Natural killer cell treated with Interleukin-12 subunit alpha and Interleukin-12 subunit beta and Interleukin-15 and Interleukin-18, amount 100 ng/mL, for 72 hours (primary cell): ENCODE results near the gene SLC5A12. TPM values are rescaled to one million over a fixed set of nuclear protein-coding genes. Genes with fewer than 3 reads are reported as not detected.
"Not testable (repeated sequence)": the region's sequence is repeated elsewhere in the genome, so short reads cannot be mapped to it uniquely, and the experiment has no call there.

ENCODE experiments used
- ATAC-seq, 2 donors: fragments of 150-1000 bp; cut with Tn5 transposase in 1 of 2; sonication (Bioruptor Pico), chemical (Tn5 transposase) in 1 of 2; 2 replicates each; pipeline ENCODE4 v1.10.0; 2021
- DNase-seq: peaks from one replicate; pipeline ENCODE4 v3.0.0; 2022; ENCODE audit warnings: low spot score
- H3K27ac Mint-ChIP-seq, 2 donors: 1 replicate in 1 of 2; 2 replicates in 1 of 2; pipeline ENCODE4 v1.8.0; 2022; ENCODE audit warnings: mixed read lengths in 2 of 2, mild to moderate bottlenecking in 1 of 2, moderate library complexity in 1 of 2
- H3K27me3 Mint-ChIP-seq, 2 donors: 1 replicate in 1 of 2; 2 replicates in 1 of 2; pipeline ENCODE4 v1.8.0; 2022; ENCODE audit warnings: mixed read lengths in 2 of 2
- H3K36me3 Mint-ChIP-seq: one replicate; pipeline ENCODE4 v1.8.0; 2022; ENCODE audit warnings: mixed read lengths
- H3K4me1 Mint-ChIP-seq, 2 donors: 1 replicate in 1 of 2; 2 replicates in 1 of 2; pipeline ENCODE4 v1.8.0; 2022; ENCODE audit warnings: low read depth in 2 of 2, mixed read lengths in 2 of 2, mild to moderate bottlenecking in 1 of 2
- H3K4me3 Mint-ChIP-seq: one replicate; pipeline ENCODE4 v1.8.0; 2022; ENCODE audit warnings: mixed read lengths
- H3K9me3 Mint-ChIP-seq: 2 replicates; pipeline ENCODE4 v1.8.0; 2022; ENCODE audit warnings: mixed read lengths
- total RNA-seq, 2 donors: library from RNA; stranded (reverse); gene quantifications; one replicate each; pipeline ENCODE4 v1.2.3, GENCODE V29; 2022

The SLC5A12 gene
- total RNA-seq, 2 donors from 2014 or later: not detected

DNA sequence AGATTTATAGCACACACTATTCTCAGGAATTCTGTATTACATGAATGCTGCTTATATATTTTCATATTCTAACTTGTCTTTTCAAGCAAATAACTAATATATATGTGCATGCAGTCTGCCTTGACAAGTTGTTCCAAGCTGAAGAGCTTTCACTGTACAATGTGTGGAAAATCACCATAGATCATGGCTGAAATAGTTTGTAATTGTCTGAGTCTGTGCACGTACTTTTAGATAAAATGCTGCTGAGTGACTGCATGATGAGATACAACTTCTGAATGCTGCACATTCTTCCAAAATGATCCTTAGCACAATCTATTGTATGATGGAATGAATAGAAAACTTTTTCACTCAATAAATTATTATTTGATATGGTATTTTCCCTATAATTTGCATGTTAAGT lies 58.9 kb downstream of the SLC5A12 start:
- Mint-ChIP-seq H3K27me3 (no peaks in the 10 kb centered on the region), H3K36me3 (no peaks in the 10 kb centered on the region), H3K4me3 (no peak overlapping the region), H3K9me3 (peaks cover 4% of the 10 kb centered on the region), H3K4me1 (no peaks in the 10 kb centered on the region), H3K27ac (no peak overlapping the region)
- ATAC-seq: no peak
- DNase-seq: no peak

DNA sequence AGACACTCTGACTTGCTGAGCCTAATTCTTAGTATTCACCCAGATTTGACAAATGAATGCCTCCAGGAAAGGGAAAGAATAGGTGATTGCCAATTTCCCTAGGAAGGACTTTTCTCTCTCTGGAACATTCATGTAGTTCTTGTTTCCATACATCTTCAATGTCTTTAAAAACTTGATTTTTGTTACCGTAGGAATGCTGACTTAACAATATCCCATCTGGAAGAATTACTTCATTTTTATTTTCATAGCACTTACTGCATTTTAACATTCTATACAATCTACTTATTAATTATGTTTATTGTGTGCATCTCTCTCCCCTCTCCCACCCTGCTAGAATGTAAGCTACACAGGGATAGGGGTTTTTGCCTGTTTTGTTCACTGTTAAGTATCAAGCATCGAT lies 66.6 kb downstream of the SLC5A12 start:
- ATAC-seq (no peak), DNase-seq (no peak)
- H3K4me3 Mint-ChIP-seq: no peak overlapping the region
- H3K27ac Mint-ChIP-seq: no peak overlapping the region
- H3K9me3 Mint-ChIP-seq: no peaks in the 10 kb centered on the region
- H3K36me3 Mint-ChIP-seq: no peaks in the 10 kb centered on the region
- H3K4me1 Mint-ChIP-seq: no peaks in the 10 kb centered on the region
- H3K27me3 Mint-ChIP-seq: no peaks in the 10 kb centered on the region

DNA sequence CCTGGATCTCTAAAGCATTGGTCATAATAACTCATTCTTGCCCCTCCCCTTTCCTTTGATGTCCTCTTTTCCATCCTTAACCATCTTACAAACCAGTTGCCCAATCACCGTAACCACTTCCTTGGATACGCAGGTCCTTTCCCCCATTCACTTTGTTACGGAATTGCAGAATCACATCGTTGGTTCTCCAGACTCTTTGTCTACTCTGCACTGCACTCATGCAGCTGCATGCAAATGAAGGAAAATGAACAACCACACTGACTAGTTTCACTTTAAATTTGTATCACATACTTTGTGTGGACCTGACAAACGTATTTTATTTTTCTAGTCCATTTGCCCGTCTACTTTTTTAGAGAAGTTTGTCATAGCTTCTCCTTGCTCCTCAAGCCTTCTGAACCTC lies 69.9 kb downstream of the SLC5A12 start:
- H3K27me3 Mint-ChIP-seq: no peaks in the 10 kb centered on the region
- no peak for ATAC-seq
- H3K9me3 Mint-ChIP-seq: no peaks in the 10 kb centered on the region
- no peaks in the 10 kb centered on the region for H3K36me3 Mint-ChIP-seq
- no peaks in the 10 kb centered on the region for H3K4me1 Mint-ChIP-seq
- no peak overlapping the region for H3K4me3 Mint-ChIP-seq
- no peak overlapping the region for H3K27ac Mint-ChIP-seq
- no peak for DNase-seq

DNA sequence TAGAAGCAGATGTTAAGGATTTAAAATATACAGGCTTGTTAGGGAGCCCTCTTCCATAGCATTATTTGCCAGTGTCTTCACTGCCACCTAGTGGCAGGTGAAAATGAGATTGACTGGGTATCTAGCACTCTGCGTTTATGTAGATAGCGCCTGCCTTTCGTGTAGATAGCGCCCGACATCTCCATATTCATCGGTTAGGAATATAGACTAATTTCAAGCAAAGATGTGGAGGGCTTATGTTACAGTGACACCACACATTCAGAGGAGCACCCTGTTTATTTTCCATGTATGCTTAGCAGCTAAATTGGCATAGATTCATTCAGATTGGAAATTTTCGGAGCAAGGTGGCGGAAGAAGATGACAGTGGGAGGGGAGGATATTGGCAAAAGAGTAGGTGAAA lies 72.0 kb downstream of the SLC5A12 start:
- Mint-ChIP-seq H3K36me3 (no peaks in the 10 kb centered on the region), H3K27ac (no peak overlapping the region), H3K9me3 (no peaks in the 10 kb centered on the region), H3K27me3 (no peaks in the 10 kb centered on the region), H3K4me3 (no peak overlapping the region), H3K4me1 (no peaks in the 10 kb centered on the region)
- DNase-seq (no peak), ATAC-seq (no peak)

DNA sequence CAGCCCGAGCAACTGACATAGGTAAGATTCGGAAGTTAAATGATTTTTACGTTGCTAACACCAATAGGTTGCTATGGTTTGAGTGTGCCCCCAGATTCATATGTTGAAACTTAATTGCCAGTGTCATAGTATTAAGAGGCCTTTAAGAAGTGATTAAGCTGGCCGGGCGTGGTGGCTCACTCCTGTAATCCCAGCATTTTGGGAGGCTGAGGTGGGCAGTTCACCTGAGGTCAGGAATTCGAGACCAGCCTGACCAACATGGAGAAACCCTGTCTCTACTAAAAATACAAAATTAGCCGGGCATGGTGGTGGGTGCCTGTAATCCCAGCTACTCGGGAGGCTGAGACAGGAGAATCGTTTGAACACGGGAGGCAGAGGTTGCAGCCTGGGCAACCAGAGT lies 78.5 kb downstream of the SLC5A12 start:
- not testable (repeated sequence) for H3K27me3 Mint-ChIP-seq, H3K36me3 Mint-ChIP-seq, H3K27ac Mint-ChIP-seq, ATAC-seq, DNase-seq, H3K9me3 Mint-ChIP-seq, H3K4me1 Mint-ChIP-seq, H3K4me3 Mint-ChIP-seq

DNA sequence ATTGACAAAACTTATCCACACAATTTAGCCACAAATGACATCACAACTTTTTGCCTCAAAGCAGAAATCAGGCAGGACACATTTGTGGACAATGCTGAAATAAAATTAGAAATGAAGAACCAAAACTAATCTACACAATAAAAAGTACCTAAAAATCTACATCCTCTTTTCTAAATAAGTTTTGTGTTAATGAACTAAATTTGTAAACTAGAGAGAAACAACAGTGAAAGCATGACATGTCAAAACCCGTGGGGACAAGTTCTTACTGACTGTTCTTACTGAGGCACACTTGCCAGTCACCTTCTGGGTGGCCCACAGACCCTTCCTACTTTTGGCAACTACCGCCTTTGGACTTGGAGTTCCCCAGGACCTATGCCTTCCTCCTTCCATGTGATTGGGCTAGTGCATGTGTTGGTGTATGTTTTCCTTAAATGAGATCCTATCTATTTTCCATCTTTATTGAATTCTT lies 89.1 kb downstream of the SLC5A12 start:
- no peak for ATAC-seq
- H3K27me3 Mint-ChIP-seq: no peaks in the 10 kb centered on the region
- H3K36me3 Mint-ChIP-seq: no peaks in the 10 kb centered on the region
- no peaks in the 10 kb centered on the region for H3K4me1 Mint-ChIP-seq
- no peak overlapping the region for H3K27ac Mint-ChIP-seq
- peaks cover 5% of the 10 kb centered on the region for H3K9me3 Mint-ChIP-seq
- no peak for DNase-seq
- H3K4me3 Mint-ChIP-seq: no peak overlapping the region

DNA sequence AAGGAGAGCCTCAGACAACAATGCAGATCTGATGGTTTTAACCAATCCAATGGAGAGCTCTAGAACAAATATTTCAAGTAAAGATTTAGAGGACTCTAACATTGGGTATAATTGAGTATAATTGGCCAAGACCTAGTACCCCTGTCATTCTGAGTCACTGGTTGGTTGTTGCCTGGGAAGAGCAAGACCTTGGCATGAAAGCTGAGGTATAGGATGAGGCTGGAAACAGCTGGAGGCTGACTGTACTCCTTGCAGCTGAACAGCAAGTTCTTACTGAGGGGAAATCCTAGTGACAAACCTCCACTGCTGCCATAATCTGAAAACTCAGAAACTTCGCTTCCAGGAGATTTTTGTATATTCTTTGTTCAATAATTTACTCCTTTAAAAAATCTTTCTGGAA lies 95.5 kb downstream of the SLC5A12 start:
- Mint-ChIP-seq H3K4me3 (no peak overlapping the region), H3K9me3 (peaks cover 3% of the 10 kb centered on the region), H3K4me1 (no peaks in the 10 kb centered on the region), H3K36me3 (no peaks in the 10 kb centered on the region), H3K27ac (no peak overlapping the region), H3K27me3 (no peaks in the 10 kb centered on the region)
- no peak for DNase-seq
- ATAC-seq: no peak

DNA sequence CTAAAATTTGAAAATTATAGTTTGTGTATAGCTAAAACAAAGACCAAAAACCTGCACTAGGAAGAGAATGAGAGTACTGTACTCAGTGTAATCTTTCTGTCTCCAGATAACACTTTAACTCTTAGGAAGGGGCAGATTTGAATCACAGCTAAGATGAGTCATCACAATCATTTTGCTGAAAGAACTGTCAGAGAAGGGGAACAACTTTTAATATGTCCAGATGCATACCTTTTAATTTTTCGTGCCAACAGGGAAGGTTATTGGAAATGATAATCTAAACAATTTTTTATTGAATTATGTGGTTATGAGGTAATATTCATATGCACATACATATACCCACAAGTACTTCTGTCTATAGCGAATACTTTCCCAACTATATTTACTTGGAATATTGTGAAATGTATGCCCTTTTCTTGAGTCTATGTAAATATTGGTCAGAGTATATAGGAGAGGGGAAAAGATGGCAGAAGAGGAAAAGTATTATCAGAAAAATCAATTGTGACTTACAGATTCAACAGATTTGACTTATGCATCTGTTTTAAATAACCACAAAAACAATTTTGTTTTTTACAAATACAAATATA lies 98.7 kb downstream of the SLC5A12 start:
- H3K27me3 Mint-ChIP-seq: no peaks in the 10 kb centered on the region
- no peak for ATAC-seq
- H3K9me3 Mint-ChIP-seq: peaks cover 3% of the 10 kb centered on the region
- DNase-seq: no peak
- no peak overlapping the region for H3K4me3 Mint-ChIP-seq
- no peaks in the 10 kb centered on the region for H3K36me3 Mint-ChIP-seq
- no peak overlapping the region for H3K27ac Mint-ChIP-seq
- no peaks in the 10 kb centered on the region for H3K4me1 Mint-ChIP-seq

DNA sequence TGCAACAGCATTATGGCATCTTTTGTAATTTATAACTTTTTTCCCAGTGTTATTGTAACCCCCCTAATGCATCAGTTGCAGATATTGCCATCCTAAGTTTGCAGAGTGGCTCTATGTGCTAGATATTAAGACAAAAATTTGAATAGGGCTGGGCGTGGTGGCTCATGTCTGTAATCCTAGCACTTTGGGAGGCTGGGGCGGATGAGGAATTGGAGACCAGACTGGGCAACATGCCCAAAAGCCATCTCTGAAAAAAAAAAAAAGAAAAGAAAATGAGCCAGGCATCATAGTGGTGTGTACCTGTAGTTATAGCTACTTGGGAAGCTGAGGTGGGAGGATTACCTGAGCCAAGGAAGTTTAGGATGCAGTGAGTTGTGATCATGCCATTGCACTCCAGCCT lies 99.7 kb downstream of the SLC5A12 start:
- Mint-ChIP-seq H3K4me3 (no peak overlapping the region), H3K9me3 (peaks cover 1% of the 10 kb centered on the region), H3K27ac (no peak overlapping the region), H3K36me3 (no peaks in the 10 kb centered on the region), H3K4me1 (no peaks in the 10 kb centered on the region), H3K27me3 (no peaks in the 10 kb centered on the region)
- ATAC-seq: no peak
- DNase-seq: no peak

DNA sequence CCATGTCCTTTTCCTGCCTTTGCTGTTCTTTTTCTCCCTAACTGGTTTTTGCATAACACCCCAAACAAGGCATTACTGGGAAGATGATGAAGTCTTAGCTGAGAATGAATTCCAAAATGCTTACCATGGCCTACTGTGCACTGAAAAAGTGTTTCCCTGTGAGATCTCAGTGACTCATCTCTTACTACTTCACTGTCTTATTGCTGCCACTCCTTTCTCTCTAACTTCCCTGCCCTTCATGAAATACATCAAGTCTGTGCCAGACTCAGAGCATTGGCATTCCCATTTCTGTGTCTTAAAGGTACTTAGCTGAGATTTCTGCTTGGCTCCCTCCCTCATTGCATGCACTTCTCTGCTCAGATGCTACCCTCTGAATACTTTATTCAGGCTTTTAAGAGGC lies 100.7 kb downstream of the SLC5A12 start:
- DNase-seq (no peak), ATAC-seq (no peak)
- Mint-ChIP-seq H3K9me3 (no peaks in the 10 kb centered on the region), H3K4me1 (no peaks in the 10 kb centered on the region), H3K27ac (no peak overlapping the region), H3K27me3 (no peaks in the 10 kb centered on the region), H3K36me3 (no peaks in the 10 kb centered on the region), H3K4me3 (no peak overlapping the region)

DNA sequence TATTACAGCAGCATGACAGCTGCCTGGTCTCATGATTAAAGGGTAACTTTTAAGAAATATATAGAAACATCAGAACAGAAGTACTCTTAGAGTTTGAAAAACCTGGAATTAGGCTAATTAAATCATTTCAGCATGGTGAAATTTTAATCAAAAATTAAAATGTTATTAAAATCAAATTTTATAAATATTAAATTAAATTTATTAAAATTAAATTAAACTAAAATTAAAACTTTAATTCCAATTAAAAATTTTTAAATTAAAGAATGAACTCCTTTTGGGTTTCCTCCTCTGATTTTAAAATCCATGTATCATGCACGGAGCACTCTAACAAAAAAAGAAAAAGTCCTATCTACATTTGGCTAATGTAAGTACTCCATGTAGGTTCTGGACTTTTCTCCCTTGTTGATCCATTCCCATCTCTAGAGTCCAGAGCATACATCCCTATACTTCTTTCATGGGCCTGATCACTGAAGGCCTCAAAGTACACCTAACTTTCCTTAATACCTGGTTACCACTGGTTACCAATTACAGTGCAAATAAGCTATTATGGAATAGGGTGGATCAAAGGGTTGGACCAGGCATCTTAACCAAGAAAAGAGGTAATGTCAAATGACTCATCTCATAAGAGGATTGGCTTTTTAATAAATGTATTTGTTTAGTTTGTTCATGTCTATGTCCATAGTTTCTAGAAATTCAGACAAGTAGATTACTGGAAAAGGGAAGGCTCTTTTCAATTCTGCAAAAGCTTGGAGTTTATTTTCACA lies 101.4 kb downstream of the SLC5A12 start:
- H3K27me3 Mint-ChIP-seq: no peaks in the 10 kb centered on the region
- no peak overlapping the region for H3K27ac Mint-ChIP-seq
- no peaks in the 10 kb centered on the region for H3K9me3 Mint-ChIP-seq
- no peaks in the 10 kb centered on the region for H3K4me1 Mint-ChIP-seq
- H3K4me3 Mint-ChIP-seq: no peak overlapping the region
- no peak for ATAC-seq
- no peak for DNase-seq
- no peaks in the 10 kb centered on the region for H3K36me3 Mint-ChIP-seq

DNA sequence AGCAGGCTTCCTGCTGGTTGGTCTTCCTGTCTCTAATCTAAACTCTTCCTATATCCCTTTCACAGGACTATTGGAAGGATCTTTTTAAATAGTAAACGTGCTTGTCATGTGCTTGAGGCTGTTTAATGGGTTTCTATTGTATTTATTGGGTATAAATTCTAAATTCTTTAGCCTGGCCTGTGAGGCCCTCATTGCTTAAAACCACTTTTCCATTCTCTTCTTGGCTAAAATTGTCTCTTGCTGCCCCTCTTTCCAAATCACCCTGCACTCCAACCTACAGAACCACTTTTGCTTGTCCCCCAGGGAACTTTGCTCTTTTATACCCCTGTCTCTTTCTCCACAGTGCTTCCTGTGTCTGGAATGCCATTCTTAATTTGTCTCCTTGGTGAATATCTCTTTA lies 103.4 kb downstream of the SLC5A12 start:
- DNase-seq (no peak), ATAC-seq (no peak)
- Mint-ChIP-seq H3K4me1 (no peaks in the 10 kb centered on the region), H3K27ac (no peak overlapping the region), H3K36me3 (no peaks in the 10 kb centered on the region), H3K4me3 (no peak overlapping the region), H3K27me3 (no peaks in the 10 kb centered on the region), H3K9me3 (peaks cover 9% of the 10 kb centered on the region)
